Thoracic aorta (tissue), 2 donors: ENCODE results near the gene C1QTNF2. TPM values are rescaled to one million over a fixed set of nuclear protein-coding genes. Genes with fewer than 3 reads are reported as not detected.
A peak's percentile ranks its signal among the peaks of the same experiment; 100 is the strongest.

Source experiments
- ATAC-seq: fragments of 150-250 bp; one replicate; pipeline ENCODE4 v1.8.0; 2017; ENCODE audit warnings: low read depth; ENCODE audit not compliant: insufficient number of reproducible peaks, low FRiP score
- DNase-seq: peaks from one replicate; pipeline ENCODE4 v3.0.0-alpha.2; 2020; ENCODE audit warnings: low spot score
- H3K27ac ChIP-seq, 2 donors: fragments of 200-600 bp; sonication (generic); 1 replicate in 1 of 2; 2 replicates in 1 of 2; pipeline ENCODE4 v1.5.1; 2016; ENCODE audit warnings: mild to moderate bottlenecking in 2 of 2, moderate library complexity in 2 of 2
- H3K27me3 ChIP-seq: fragments of 200-600 bp; sonication (generic); replicated peaks from 2 replicates; pipeline ENCODE4 v1.6.0; 2016; ENCODE audit warnings: mild to moderate bottlenecking; ENCODE audit not compliant: insufficient read depth
- H3K36me3 ChIP-seq: fragments of 200-600 bp; sonication (generic); one replicate; pipeline ENCODE4 v1.5.1; 2016
- H3K4me1 ChIP-seq, 2 donors: fragments of 200-600 bp; sonication (generic); 1 replicate in 1 of 2; 2 replicates in 1 of 2; pipeline versions ENCODE4 v1.5.1 to v1.6.0; 2016; ENCODE audit warnings: low read depth in 2 of 2, mild to moderate bottlenecking in 1 of 2; ENCODE audit not compliant: control insufficient read depth in 1 of 2
- H3K4me3 ChIP-seq: fragments of 200-600 bp; sonication (generic); 2 replicates; pipeline ENCODE4 v1.5.1; 2016; ENCODE audit warnings: mild to moderate bottlenecking
- H3K9me3 ChIP-seq: fragments of 200-600 bp; sonication (generic); 2 replicates; pipeline ENCODE4 v1.5.1; 2016
- CTCF ChIP-seq: fragments of 200-600 bp; sonication (generic); IDR thresholded peaks from one replicate; pipeline ENCODE4 v1.5.1; 2019; ENCODE audit warnings: antibody characterized with exemption
- total RNA-seq, 2 donors: library from RNA; depleted of rRNA; stranded (reverse); fragments of >200 nt; gene quantifications; one replicate each; pipeline versions ENCODE4 v1.1.0 to v1.2.3, GENCODE V29; 2016

Gene C1QTNF2
- total RNA-seq = 10 to 100 TPM in 1 of 2 donors, 1 to 10 TPM in 1; 8.3 to 13.8 TPM

DNA sequence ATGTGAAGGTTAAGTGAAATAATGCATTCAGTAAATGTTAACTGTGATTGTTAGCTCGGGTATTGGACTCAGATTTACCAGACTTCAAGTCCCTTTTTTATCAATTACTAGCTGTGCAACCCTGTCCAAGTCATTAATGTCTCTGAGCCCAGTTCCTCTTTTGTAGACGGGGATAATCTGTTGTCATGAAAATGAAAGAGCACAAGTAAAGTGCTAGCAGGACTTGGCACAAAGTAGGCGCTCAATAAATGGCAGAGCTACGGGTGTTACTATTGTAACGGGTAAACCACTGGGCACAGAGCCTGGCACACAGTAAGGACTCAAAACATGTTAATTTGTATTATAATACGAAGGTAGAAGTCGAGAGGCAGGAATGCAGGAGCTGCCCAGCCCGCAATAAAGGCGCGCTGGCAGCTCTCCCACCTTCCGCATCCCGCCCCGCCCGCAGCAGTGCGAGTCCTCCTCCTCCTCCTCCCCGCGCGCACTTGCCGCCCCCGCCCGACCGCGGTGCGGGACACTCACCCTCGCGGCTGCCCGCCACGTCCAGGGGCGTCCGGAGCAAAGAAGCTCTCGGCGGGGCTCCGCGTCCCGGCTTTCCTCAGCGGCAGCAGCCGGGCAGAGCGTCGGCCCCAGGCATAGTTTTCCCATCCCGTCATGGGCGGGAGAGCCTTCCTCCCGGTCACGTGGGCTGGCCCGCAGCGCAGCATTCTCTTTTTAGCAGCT lies at the start of gene C1QTNF2:
Gene C1QTNF2, minus strand, starts transcription at position 637 of the 723 bp plus-strand sequence. CDS start 15,615 bp downstream, outside the sequence.
- no peaks in the 10 kb centered on the region for H3K36me3 ChIP-seq
- H3K27ac ChIP-seq = peak within 1 kb of the TSS; percentile 46 to 66
- peaks cover 7 to 42% of the 10 kb centered on the region in 2 donors for H3K4me1 ChIP-seq
- ATAC-seq = peak; percentile 64
- no peaks in the 10 kb centered on the region for H3K27me3 ChIP-seq
- DNase-seq = no peak
- no peaks in the 10 kb centered on the region for H3K9me3 ChIP-seq
- peak within 1 kb of the TSS; percentile 82 for H3K4me3 ChIP-seq
- TF ChIP-seq CTCF = no peak

- Histone ChIP-seq H3K27ac (peak overlapping the region in 1 of 2 donors; percentile 83), H3K4me3 (no peak overlapping the region), H3K36me3 (no peaks in the 10 kb centered on the region), H3K4me1 (peaks cover 27 to 35% of the 10 kb centered on the region in 2 donors), H3K27me3 (no peaks in the 10 kb centered on the region), H3K9me3 (no peaks in the 10 kb centered on the region)
- ATAC-seq = no peak
- no peak for DNase-seq
- no peak for TF ChIP-seq CTCF
Observed at GRCh38 chr5:160420331-160420610, 49.8 kb upstream of the C1QTNF2 start.

DNA sequence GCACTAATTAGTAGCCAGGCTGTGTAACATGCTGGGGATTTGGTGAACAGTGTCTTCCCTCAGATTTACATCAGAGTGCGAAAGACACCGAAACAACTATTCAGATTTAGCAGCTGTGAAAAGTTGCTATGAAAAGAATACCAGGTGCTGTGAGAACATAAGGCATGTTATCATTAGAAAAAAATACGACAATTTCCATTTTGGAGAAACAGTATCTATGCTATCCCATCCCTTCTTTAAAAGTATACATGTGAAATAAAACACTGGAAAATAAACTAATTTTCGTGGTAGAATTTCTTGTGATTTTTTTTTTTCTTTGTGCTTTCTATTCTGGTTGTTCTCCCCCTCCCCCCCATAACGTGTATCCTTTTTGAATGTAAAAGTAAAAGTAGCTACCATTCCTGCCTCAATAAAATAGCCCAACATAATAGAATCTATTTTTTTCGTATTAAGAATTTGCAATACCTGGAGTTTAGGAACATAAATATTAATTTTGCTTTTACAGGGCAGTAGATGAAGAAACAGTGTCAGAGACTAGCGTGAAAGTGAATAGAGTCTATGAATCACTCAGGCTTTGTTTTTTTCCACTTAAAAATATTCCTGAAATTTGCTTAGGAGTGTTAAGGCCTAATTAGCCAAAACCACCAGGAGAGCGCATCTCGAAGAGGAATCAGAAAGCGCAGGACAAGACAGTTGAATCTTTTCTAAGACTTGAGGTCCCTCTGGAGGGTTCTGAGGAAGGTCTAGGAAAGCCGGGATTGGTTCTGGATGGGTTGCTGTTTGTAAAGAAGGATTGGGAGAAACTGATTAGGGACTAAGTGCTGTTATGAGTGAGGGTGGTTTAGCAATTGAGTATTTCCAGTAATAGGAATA lies 49.3 kb upstream of the C1QTNF2 start:
- Histone ChIP-seq H3K36me3 (no peaks in the 10 kb centered on the region), H3K27me3 (no peaks in the 10 kb centered on the region), H3K27ac (peak overlapping the region; percentile 83 to 93), H3K4me1 (peaks cover 27 to 35% of the 10 kb centered on the region in 2 donors), H3K9me3 (no peaks in the 10 kb centered on the region), H3K4me3 (peak overlapping the region; percentile 82)
- ATAC-seq (peak; percentile 18), DNase-seq (no peak)
- no peak for TF ChIP-seq CTCF

- no peak for TF ChIP-seq CTCF
- Histone ChIP-seq H3K4me3 (peak within 1 kb of the TSS; percentile 82), H3K36me3 (no peaks in the 10 kb centered on the region), H3K27ac (peak within 1 kb of the TSS; percentile 83 to 93), H3K4me1 (peaks cover 27 to 35% of the 10 kb centered on the region in 2 donors), H3K9me3 (no peaks in the 10 kb centered on the region), H3K27me3 (no peaks in the 10 kb centered on the region)
- DNase-seq (peak; percentile 63), ATAC-seq (peak; percentile 93)
Observed at GRCh38 chr5:160418561-160419457, 48.4 kb upstream of the C1QTNF2 start, which contains the start of gene SLU7. TSS of gene SLU7 (minus strand) at chr5:160419081. CDS start at chr5:160415294, 3,787 bp downstream.
